Right lobe of liver (tissue), 6 donors: Measurements from ENCODE around the gene PLXNA4. TPM values are rescaled to one million over a fixed set of nuclear protein-coding genes. Genes with fewer than 3 reads are reported as not detected.

Source experiments
- ATAC-seq, 4 donors: fragments of 200-7000 bp; cut with Tn5 transposase; one replicate each; pipeline ENCODE4 v1.9.1; 2020; ENCODE audit warnings: mild to moderate bottlenecking in 4 of 4, moderate library complexity in 4 of 4
- DNase-seq, 3 donors: peaks; one replicate each; pipeline ENCODE4 v3.0.0-alpha.2; 2020
- H3K27ac ChIP-seq, 3 donors: fragments of 200-600 bp; one replicate each; pipeline ENCODE4 v1.8.0; 2022
- H3K27me3 ChIP-seq, 2 donors: fragments of 200-600 bp; one replicate each; pipeline ENCODE4 v1.8.0; 2022
- H3K36me3 ChIP-seq, 4 donors: fragments of 200-600 bp; sonication (generic) in 1 of 4; one replicate each; pipeline versions ENCODE4 v1.5.1 to v1.8.0; 2017 to 2022; ENCODE audit warnings: control low read depth in 1 of 4
- H3K4me1 ChIP-seq, 4 donors: fragments of 200-600 bp; sonication (generic) in 1 of 4; one replicate each; pipeline versions ENCODE4 v1.5.1 to v1.8.0; 2017 to 2022; ENCODE audit warnings: control low read depth in 1 of 4
- H3K4me3 ChIP-seq, 3 donors: fragments of 200-600 bp; one replicate each; pipeline ENCODE4 v1.8.0; 2022
- H3K9me3 ChIP-seq, 4 donors: fragments of 200-600 bp; sonication (generic) in 1 of 4; one replicate each; pipeline versions ENCODE4 v1.5.1 to v1.8.0; 2017 to 2022; ENCODE audit warnings: control low read depth in 1 of 4
- CTCF ChIP-seq, 4 donors: fragments of 200-600 bp in 3 of 4; fragments of 450-650 bp in 1 of 4; IDR thresholded peaks; one replicate each; pipeline versions ENCODE4 v1.5.1 to v1.8.0; 2016 to 2022; ENCODE audit warnings: antibody characterized with exemption in 4 of 4, mild to moderate bottlenecking in 2 of 4
- POLR2A ChIP-seq: fragments of 450-650 bp; IDR thresholded peaks from one replicate; pipeline ENCODE4 v1.6.1; 2017; ENCODE audit warnings: antibody characterized with exemption, mild to moderate bottlenecking
- WGBS: methylation state at CpG from one replicate; pipeline ENCODE4 v1.1.6; 2018; ENCODE audit warnings: low coverage, low lambda C conversion rate; ENCODE audit not compliant: insufficient coverage; ENCODE audit errors: missing lambda C conversion rate; 5-methylcytosine and 5-hydroxymethylcytosine counted together
- intact Hi-C, 2 donors: fragments of 100-400 bp; cut with DNase I; formaldehyde crosslinking; loops; one replicate each; pipeline versions ENCODE4 v1.11.2 to v1.14.1; 2022
- total RNA-seq, 6 experiments: library from RNA; depleted of rRNA in 2 of 6; stranded (reverse); fragments of >200 nt in 2 of 6; fragmentation: NEBNext Ultra II Directional in 3 of 6; extraction: Animal tissue kit (Norgen Biotek cat#: 25700) in 3 of 6; gene quantifications; one replicate each; pipeline versions ENCODE4 v1.1.0 to v1.2.4, GENCODE V29; 2016 to 2023
- donor health status: DM: no; HTN: yes; CAD: no.
- donor health status: DM: no; HTN: no; CAD: no.
- donor health status: DM: no; HTN: no; CAD: no.
- donor health status: DM: no; HTN: yes; CAD: no.
- donor health status: DM: no; HTN: yes; CAD: no.

Gene PLXNA4
- total RNA-seq, 6 experiments from 2014 or later: 0.17 to 0.90 (median 0.30) TPM

GRCh38 chr7:132193898-132194297, 382.4 kb downstream of the PLXNA4 start:
- intact Hi-C loops: no loop called here

GRCh38 chr7:132192809-132193208, 383.5 kb downstream of the PLXNA4 start:
- intact Hi-C loops: no loop called here
- Histone ChIP-seq H3K4me1 (no peaks in the 10 kb centered on the region), H3K9me3 (no peaks in the 10 kb centered on the region), H3K36me3 (no peaks in the 10 kb centered on the region), H3K27me3 (no peaks in the 10 kb centered on the region), H3K4me3 (no peak overlapping the region), H3K27ac (no peak overlapping the region)
- ATAC-seq: no peak
- no peak for DNase-seq
- no peak for TF ChIP-seq CTCF (IDR thresholded peaks at IDR 0.05)
- TF ChIP-seq POLR2A: no peak

More at GRCh38 chr7:132193898-132194297, 382.4 kb downstream of the PLXNA4 start:
- no CpG with 5 or more reads among the region's 5 CpGs for WGBS
- H3K27ac ChIP-seq: no peak overlapping the region
- H3K9me3 ChIP-seq: no peaks in the 10 kb centered on the region
- H3K4me3 ChIP-seq: no peak overlapping the region
- H3K27me3 ChIP-seq: no peaks in the 10 kb centered on the region
- DNase-seq (no peak), ATAC-seq (no peak)
- H3K36me3 ChIP-seq: no peaks in the 10 kb centered on the region
- no peak for TF ChIP-seq CTCF (IDR thresholded peaks at IDR 0.05)
- TF ChIP-seq POLR2A: no peak
- H3K4me1 ChIP-seq: no peaks in the 10 kb centered on the region

GRCh38 chr7:132191418-132191817, 384.9 kb downstream of the PLXNA4 start:
- ATAC-seq (no peak), DNase-seq (no peak)
- no peaks in the 10 kb centered on the region for H3K36me3 ChIP-seq
- no peaks in the 10 kb centered on the region for H3K9me3 ChIP-seq
- no peaks in the 10 kb centered on the region for H3K27me3 ChIP-seq
- H3K4me1 ChIP-seq: no peaks in the 10 kb centered on the region
- WGBS: 36% methylated on average over 3 of the region's 3 CpGs
- TF ChIP-seq CTCF (IDR thresholded peaks at IDR 0.05) (no peak), POLR2A (no peak)
- intact Hi-C loops: no loop called here
- no peak overlapping the region for H3K27ac ChIP-seq
- H3K4me3 ChIP-seq: no peak overlapping the region

GRCh38 chr7:132190683-132191082, 385.6 kb downstream of the PLXNA4 start:
- Histone ChIP-seq H3K4me1 (no peaks in the 10 kb centered on the region), H3K27me3 (no peaks in the 10 kb centered on the region), H3K9me3 (no peaks in the 10 kb centered on the region), H3K4me3 (no peak overlapping the region), H3K27ac (no peak overlapping the region), H3K36me3 (no peaks in the 10 kb centered on the region)
- 78% methylated on average over 7 of the region's 7 CpGs for WGBS
- no peak for ATAC-seq
- intact Hi-C loops: no loop called here
- DNase-seq: no peak
- TF ChIP-seq POLR2A (no peak), CTCF (IDR thresholded peaks at IDR 0.05) (no peak)

- ATAC-seq: no peak
- intact Hi-C loops: no loop called here
- no peak for TF ChIP-seq POLR2A
- no peak for TF ChIP-seq CTCF (IDR thresholded peaks at IDR 0.05)
- no peak for DNase-seq
- H3K4me3 ChIP-seq: no peak overlapping the region
- no peaks in the 10 kb centered on the region for H3K27me3 ChIP-seq
- no peaks in the 10 kb centered on the region for H3K9me3 ChIP-seq
- H3K4me1 ChIP-seq: no peaks in the 10 kb centered on the region
- H3K36me3 ChIP-seq: no peaks in the 10 kb centered on the region
- no peak overlapping the region for H3K27ac ChIP-seq
These were observed 386.4 kb downstream of the PLXNA4 start for GRCh38 chr7:132189881-132190280.
